ENCODE data around the gene LRRTM2. TPM values are rescaled to one million over a fixed set of nuclear protein-coding genes. Genes with fewer than 3 reads are reported as not detected.

The LRRTM2 gene
- total and polyA plus RNA-seq, 2 of the 4 experiments (the other 2 are of a cell fraction) = 0.53 to 2.0 TPM

DNA sequence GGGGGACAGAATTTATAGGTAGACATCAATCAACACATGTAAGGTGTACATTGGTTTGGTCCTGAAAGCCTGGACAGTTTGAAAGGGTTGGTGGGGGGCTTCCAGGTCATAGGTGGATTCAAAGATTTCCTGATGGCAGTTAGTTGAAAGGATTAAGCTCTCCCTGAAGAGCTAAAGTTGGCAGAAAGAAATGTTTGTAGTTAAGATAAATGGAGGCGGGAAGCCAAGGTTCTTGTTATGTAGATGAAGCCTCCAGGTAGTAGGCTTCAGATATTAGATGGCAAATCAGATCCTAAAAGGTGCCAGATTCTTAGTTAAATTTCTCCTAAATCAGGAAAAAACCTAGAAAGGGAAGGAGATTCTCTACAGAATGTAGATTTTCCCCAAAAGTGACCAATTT lies 9.0 kb upstream of the LRRTM2 start:
- Histone ChIP-seq H3K79me1 (ENCODE audit: low read depth in 1 of 2, low read length in 2 of 2) (peaks cover 46 to 68% of the 10 kb centered on the region in 2 experiments), H2BK20ac (ENCODE audit: low read depth, low read length) (no peak overlapping the region), H3K9me3 (ENCODE audit: control insufficient read depth, insufficient read depth, low read length) (no peaks in the 10 kb centered on the region; the same call in 1 of the 2 replicates), H3K4me1 (ENCODE audit: control insufficient read depth, insufficient read depth, low read length) (no peaks in the 10 kb centered on the region), H3K36me3 (ENCODE audit: control insufficient read depth, insufficient read depth, low read length) (peaks cover 15% of the 10 kb centered on the region), H3K14ac (replicated peaks; ENCODE audit: low read depth, low read length) (no peak overlapping the region), H2AK5ac (ENCODE audit: low read depth, low read length) (no peak overlapping the region), H2BK120ac (ENCODE audit: low read depth, low read length) (no peak overlapping the region), H3K56ac (ENCODE audit: extremely low read depth, insufficient read depth, low read length) (no peak overlapping the region), H2AFZ (replicated peaks; ENCODE audit: low read length, poor library complexity) (no peak overlapping the region), H3K27me3 (ENCODE audit: control insufficient read depth, insufficient read depth, low read length) (no peaks in the 10 kb centered on the region), H4K20me1 (ENCODE audit: insufficient read depth, low read length) (peaks cover 47% of the 10 kb centered on the region), H3K4me3 (ENCODE audit: insufficient read depth, low read depth, low read length) (no peak overlapping the region), H3K18ac (ENCODE audit: low read depth, low read length) (no peak overlapping the region), H4K91ac (ENCODE audit: insufficient read depth, low read depth, low read length) (no peak overlapping the region), H3K4ac (ENCODE audit: low read depth, low read length) (no peak overlapping the region), H4K8ac (ENCODE audit: low read depth in 2 of 2, low read length in 2 of 2) (no peak overlapping the region), H4K5ac (ENCODE audit: low read depth, low read length) (no peak overlapping the region), H3K23ac (ENCODE audit: low read depth, low read length) (no peak overlapping the region), H3K9ac (ENCODE audit: low read depth, low read length) (no peak overlapping the region), H3K27ac (ENCODE audit: insufficient read depth, low read length) (no peak overlapping the region), H2BK5ac (ENCODE audit: low read depth, low read length, poor library complexity, severe bottlenecking) (no peak overlapping the region), H2BK15ac (ENCODE audit: low read depth, low read length) (no peak overlapping the region), H3K4me2 (ENCODE audit: low read depth, low read length) (no peak overlapping the region), H2AK9ac (replicated peaks; ENCODE audit: low read depth, low read length, poor library complexity) (no peak overlapping the region), H3K9me1 (ENCODE audit: insufficient read depth, low read length) (peaks cover 8% of the 10 kb centered on the region)
- in situ Hi-C loops (cut with MboI; ENCODE audit: low sequenced_read_pairs) = no loop called here
- TF ChIP-seq CHD1 (IDR thresholded peaks at IDR 0.05; ENCODE audit: low read depth, low read length) (no peak), NFE2L2 (IDR thresholded peaks at IDR 0.05; ENCODE audit: low read depth, low read length) (no peak), MXI1 (IDR thresholded peaks at IDR 0.05; ENCODE audit: borderline replicate concordance, low read depth, low read length) (no peak), RAD21 (IDR thresholded peaks at IDR 0.05; ENCODE audit: low read length) (no peak), BHLHE40 (IDR thresholded peaks at IDR 0.05; ENCODE audit: low read depth, low read length) (no peak)
- TF ChIP-seq, protein P1, sequence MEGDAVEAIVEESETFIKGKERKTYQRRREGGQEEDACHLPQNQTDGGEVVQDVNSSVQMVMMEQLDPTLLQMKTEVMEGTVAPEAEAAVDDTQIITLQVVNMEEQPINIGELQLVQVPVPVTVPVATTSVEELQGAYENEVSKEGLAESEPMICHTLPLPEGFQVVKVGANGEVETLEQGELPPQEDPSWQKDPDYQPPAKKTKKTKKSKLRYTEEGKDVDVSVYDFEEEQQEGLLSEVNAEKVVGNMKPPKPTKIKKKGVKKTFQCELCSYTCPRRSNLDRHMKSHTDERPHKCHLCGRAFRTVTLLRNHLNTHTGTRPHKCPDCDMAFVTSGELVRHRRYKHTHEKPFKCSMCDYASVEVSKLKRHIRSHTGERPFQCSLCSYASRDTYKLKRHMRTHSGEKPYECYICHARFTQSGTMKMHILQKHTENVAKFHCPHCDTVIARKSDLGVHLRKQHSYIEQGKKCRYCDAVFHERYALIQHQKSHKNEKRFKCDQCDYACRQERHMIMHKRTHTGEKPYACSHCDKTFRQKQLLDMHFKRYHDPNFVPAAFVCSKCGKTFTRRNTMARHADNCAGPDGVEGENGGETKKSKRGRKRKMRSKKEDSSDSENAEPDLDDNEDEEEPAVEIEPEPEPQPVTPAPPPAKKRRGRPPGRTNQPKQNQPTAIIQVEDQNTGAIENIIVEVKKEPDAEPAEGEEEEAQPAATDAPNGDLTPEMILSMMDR (conservative IDR thresholded peaks at IDR 0.05; ENCODE audit: low read depth, low read length) = no peak
- TF ChIP-seq, protein P2, sequence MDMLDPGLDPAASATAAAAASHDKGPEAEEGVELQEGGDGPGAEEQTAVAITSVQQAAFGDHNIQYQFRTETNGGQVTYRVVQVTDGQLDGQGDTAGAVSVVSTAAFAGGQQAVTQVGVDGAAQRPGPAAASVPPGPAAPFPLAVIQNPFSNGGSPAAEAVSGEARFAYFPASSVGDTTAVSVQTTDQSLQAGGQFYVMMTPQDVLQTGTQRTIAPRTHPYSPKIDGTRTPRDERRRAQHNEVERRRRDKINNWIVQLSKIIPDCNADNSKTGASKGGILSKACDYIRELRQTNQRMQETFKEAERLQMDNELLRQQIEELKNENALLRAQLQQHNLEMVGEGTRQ (IDR thresholded peaks at IDR 0.05; ENCODE audit: low read depth, low read length) = no peak
- DNase-seq (no peak), ATAC-seq (ENCODE audit: low read depth) (no peak)
- dilution Hi-C loops (cut with HindIII; ENCODE audit: low sequenced_read_pairs, unreplicated experiment) = no loop called here
- no TSS peak for BruUV-seq (replicated peaks)
- ChIA-PET POLR2A (ENCODE audit: unreplicated experiment) (no interaction called here), CTCF (no interaction called here)
- WGBS, 2 experiments (ENCODE audit: extremely low coverage in 2 of 2, insufficient read length in 1 of 2) = no CpG with 5 or more reads among the region's 1 CpG
- intact Hi-C loops (cut with micrococcal nuclease) = no loop called here
